Colonic mucosa (tissue), 4 donors: ENCODE measurements around the gene PIK3C3. TPM values are rescaled to one million over a fixed set of nuclear protein-coding genes. Genes with fewer than 3 reads are reported as not detected.

ENCODE experiments used
- DNase-seq: peaks from one replicate; pipeline ENCODE4 v3.0.0-alpha.2; 2020
- H3K27ac ChIP-seq: fragments of 200-600 bp; one replicate; pipeline ENCODE4 v1.8.0; 2021
- H3K27me3 ChIP-seq: fragments of 200-600 bp; one replicate; pipeline ENCODE4 v1.8.0; 2021
- H3K36me3 ChIP-seq: fragments of 200-600 bp; one replicate; pipeline ENCODE4 v1.8.0; 2021
- H3K4me1 ChIP-seq: fragments of 200-600 bp; one replicate; pipeline ENCODE4 v1.8.0; 2021; ENCODE audit warnings: mild to moderate bottlenecking
- H3K4me3 ChIP-seq: fragments of 200-600 bp; one replicate; pipeline ENCODE4 v1.8.0; 2021
- H3K9ac ChIP-seq, 2 donors: one replicate each; pipeline ENCODE4 v1.7.0; 2013; ENCODE audit warnings: control low read depth in 2 of 2, low read depth in 2 of 2, low read length in 2 of 2
- H3K9me3 ChIP-seq: fragments of 200-600 bp; one replicate; pipeline ENCODE4 v1.8.0; 2021
- intact Hi-C: fragments of 100-400 bp; cut with DNase I; formaldehyde crosslinking; loops from one replicate; pipeline ENCODE4 v1.14.1; 2022
- total RNA-seq, 2 donors: library from RNA; stranded (reverse); fragmentation: NEBNext Ultra II Directional in 1 of 2; extraction: Animal tissue kit (Norgen Biotek cat#: 25700) in 1 of 2; gene quantifications; one replicate each; pipeline ENCODE4 v1.2.1, GENCODE V29; 2021
- TF ChIP-seq, protein P1 (sequence below): fragments of 200-600 bp; IDR thresholded peaks from one replicate; pipeline ENCODE4 v1.8.0; 2022; ENCODE audit warnings: antibody characterized with exemption, mild to moderate bottlenecking
- donor health status: healthy.
- donor health status: DM: no; HTN: no; CAD: no.
- donor health status: DM: no; HTN: no; CAD: no.

PIK3C3 gene
- total RNA-seq, 2 donors from 2014 or later, result 32.0 to 40.3 TPM

DNA sequence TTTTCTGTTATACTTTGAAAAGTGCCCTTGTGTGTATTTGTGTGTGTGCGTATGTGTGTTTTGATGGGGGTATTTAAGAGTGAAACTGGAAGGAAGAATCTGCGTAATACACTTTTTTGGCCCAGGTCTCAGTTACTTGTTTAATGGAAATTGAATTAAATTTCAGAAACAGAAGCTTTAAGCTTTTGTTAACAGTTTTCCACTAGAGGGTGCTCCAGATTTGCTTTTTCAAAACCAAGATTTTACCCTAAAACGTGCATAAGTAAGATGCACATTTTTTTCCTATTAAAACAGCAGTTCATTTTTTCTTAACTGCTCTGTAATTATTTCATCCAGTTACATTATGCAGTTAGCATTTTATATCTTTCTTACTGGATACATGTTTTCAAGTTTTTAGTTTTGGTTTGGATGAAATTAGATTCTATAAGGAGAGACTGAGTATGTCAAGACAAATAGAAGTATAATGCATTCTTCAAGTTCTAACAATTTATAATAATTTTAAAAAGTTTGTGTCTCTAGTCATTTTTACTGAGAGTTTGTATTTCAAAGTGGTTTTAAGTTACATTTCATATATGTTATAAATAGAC lies 97.2 kb downstream of the PIK3C3 start:
- Histone ChIP-seq H3K4me3 (no peak overlapping the region), H3K36me3 (no peaks in the 10 kb centered on the region), H3K27me3 (no peaks in the 10 kb centered on the region), H3K9me3 (no peaks in the 10 kb centered on the region), H3K4me1 (no peaks in the 10 kb centered on the region), H3K9ac (no peak overlapping the region), H3K27ac (no peak overlapping the region)
- no peak for DNase-seq
- intact Hi-C loops, result loop anchor here (5.0 kb wide), 1 partner anchor 1220 kb away; no protein-coding TSS in a partner anchor
- TF ChIP-seq, protein P1, sequence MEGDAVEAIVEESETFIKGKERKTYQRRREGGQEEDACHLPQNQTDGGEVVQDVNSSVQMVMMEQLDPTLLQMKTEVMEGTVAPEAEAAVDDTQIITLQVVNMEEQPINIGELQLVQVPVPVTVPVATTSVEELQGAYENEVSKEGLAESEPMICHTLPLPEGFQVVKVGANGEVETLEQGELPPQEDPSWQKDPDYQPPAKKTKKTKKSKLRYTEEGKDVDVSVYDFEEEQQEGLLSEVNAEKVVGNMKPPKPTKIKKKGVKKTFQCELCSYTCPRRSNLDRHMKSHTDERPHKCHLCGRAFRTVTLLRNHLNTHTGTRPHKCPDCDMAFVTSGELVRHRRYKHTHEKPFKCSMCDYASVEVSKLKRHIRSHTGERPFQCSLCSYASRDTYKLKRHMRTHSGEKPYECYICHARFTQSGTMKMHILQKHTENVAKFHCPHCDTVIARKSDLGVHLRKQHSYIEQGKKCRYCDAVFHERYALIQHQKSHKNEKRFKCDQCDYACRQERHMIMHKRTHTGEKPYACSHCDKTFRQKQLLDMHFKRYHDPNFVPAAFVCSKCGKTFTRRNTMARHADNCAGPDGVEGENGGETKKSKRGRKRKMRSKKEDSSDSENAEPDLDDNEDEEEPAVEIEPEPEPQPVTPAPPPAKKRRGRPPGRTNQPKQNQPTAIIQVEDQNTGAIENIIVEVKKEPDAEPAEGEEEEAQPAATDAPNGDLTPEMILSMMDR, result no peak

DNA sequence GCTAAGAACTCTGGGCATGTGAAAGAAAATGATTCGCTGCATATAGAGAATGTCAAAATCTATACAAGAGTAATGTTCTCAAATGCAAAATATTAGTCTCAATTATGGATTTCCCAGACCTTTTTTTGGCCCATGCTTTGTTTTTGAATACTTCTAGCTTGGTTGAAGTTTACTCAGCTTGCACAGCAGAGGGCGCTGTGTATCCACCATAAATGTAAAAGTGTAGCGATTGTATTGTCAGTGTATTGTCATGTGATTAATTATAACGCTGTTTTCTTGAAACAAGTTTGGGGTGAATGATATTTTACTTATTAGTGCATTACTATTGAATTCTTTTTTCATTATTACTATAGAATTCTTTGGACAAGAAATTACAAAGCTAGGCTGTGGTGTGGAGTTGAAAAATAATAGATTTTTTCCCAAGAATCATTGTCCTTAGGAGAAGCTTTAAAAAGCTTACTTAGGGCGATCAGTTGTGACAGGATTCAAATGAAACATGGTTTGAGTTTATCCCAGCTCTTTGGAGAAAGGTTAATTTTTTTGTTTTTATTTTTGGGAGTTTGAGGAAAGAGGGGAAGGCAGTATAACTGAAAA lies 98.3 kb downstream of the PIK3C3 start:
- Histone ChIP-seq H3K36me3 (no peaks in the 10 kb centered on the region), H3K9me3 (no peaks in the 10 kb centered on the region), H3K4me3 (no peak overlapping the region), H3K4me1 (no peaks in the 10 kb centered on the region), H3K27ac (no peak overlapping the region), H3K27me3 (no peaks in the 10 kb centered on the region), H3K9ac (no peak overlapping the region)
- intact Hi-C loops, result loop anchor here (5.0 kb wide), 1 partner anchor 1219 kb away; no protein-coding TSS in a partner anchor
- DNase-seq, result peak; percentile 50
- TF ChIP-seq, protein P1, result peak; percentile 71

DNA sequence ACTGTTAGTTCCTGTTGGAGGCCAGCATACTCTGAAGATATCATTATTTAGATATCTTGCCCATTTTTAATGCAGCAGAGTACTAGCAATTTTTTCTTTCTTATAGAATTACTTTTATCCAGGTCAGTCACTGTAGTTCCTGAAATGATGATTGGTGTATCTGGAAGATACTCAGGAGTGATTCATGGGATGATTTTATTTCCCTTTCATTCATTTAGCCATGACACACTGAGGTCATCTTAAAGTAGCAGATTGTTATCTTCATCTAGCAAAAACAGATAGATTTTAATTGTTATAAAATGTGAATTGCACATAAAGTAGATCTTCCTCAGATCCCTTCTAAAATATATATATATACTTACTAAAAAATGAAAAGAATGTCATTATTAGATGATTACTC lies 109.1 kb downstream of the PIK3C3 start:
- Histone ChIP-seq H3K27ac (no peak overlapping the region), H3K4me3 (no peak overlapping the region), H3K4me1 (no peaks in the 10 kb centered on the region), H3K27me3 (no peaks in the 10 kb centered on the region), H3K9me3 (no peaks in the 10 kb centered on the region), H3K9ac (no peak overlapping the region), H3K36me3 (no peaks in the 10 kb centered on the region)
- TF ChIP-seq, protein P1, result no peak
- intact Hi-C loops, result no loop called here
- no peak for DNase-seq

DNA sequence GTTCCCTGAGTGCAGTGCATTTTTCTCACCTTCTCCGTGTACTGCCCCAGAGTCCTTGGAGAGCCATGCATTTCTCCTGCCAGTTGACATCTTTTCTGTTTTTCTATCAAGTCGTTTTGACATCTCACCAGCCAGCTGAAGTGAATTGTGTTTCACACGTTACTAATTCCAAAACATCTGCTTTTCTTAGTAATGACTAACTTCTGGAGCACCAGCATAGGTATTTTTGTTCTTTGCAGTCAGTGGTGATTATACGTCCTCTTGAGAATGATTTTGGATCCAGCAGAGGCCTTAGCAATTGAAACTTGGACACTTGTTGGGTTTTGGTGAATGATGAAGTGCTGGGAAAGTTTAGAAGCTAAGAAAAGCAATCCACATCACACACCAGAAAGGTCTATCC lies 112.5 kb downstream of the PIK3C3 start:
- intact Hi-C loops, result no loop called here
- DNase-seq, result no peak
- Histone ChIP-seq H3K27me3 (no peaks in the 10 kb centered on the region), H3K4me3 (no peak overlapping the region), H3K4me1 (no peaks in the 10 kb centered on the region), H3K9ac (no peak overlapping the region), H3K27ac (no peak overlapping the region), H3K9me3 (no peaks in the 10 kb centered on the region), H3K36me3 (no peaks in the 10 kb centered on the region)
- TF ChIP-seq, protein P1, result no peak

DNA sequence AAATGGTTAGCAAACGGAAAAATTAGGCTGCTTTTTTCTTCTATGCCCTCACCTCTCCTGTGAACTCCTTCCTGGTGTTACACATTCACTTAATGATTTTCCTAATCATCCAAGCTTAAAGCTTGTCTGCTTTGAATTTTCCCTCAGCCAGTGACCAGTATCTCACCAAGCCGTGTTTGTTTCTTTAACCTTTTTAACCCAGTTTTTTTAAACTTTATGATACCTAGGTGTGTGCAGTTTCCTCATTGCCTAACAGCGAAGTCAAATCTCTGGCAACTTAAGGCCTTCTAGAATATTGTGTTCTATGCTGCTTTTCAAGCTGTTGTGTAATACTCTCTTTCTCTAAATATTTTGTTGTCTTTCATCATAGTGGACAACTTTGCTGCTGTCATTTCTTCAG lies 113.0 kb downstream of the PIK3C3 start:
- no peak overlapping the region for H3K4me3 ChIP-seq
- no peaks in the 10 kb centered on the region for H3K4me1 ChIP-seq
- no peaks in the 10 kb centered on the region for H3K36me3 ChIP-seq
- TF ChIP-seq, protein P1, result no peak
- H3K9me3 ChIP-seq, result no peaks in the 10 kb centered on the region
- DNase-seq, result no peak
- intact Hi-C loops, result no loop called here
- no peak overlapping the region for H3K9ac ChIP-seq
- no peak overlapping the region for H3K27ac ChIP-seq
- H3K27me3 ChIP-seq, result no peaks in the 10 kb centered on the region
